Testis (tissue), 2 donors: ENCODE data around the gene ZNF878.
"Not testable (repeated sequence)": the region's sequence is repeated elsewhere in the genome, so short reads cannot be mapped to it uniquely, and the experiment has no call there.

Source experiments
- POLR2A ChIP-seq: fragments of 450-650 bp; IDR thresholded peaks from one replicate; pipeline ENCODE4 v1.6.1; 2017; ENCODE audit warnings: antibody characterized with exemption, mild to moderate bottlenecking, moderate library complexity
- TF ChIP-seq, protein P1 (sequence below), 3 experiments: fragments of 450-650 bp in 2 of 3; fragments of 200-600 bp in 1 of 3; sonication (generic) in 1 of 3; IDR thresholded peaks; one replicate each; pipeline ENCODE4 v1.5.1; 2016 to 2019; ENCODE audit warnings: antibody characterized with exemption in 3 of 3, mild to moderate bottlenecking in 2 of 3, moderate library complexity in 1 of 3

- TF ChIP-seq, protein P1, sequence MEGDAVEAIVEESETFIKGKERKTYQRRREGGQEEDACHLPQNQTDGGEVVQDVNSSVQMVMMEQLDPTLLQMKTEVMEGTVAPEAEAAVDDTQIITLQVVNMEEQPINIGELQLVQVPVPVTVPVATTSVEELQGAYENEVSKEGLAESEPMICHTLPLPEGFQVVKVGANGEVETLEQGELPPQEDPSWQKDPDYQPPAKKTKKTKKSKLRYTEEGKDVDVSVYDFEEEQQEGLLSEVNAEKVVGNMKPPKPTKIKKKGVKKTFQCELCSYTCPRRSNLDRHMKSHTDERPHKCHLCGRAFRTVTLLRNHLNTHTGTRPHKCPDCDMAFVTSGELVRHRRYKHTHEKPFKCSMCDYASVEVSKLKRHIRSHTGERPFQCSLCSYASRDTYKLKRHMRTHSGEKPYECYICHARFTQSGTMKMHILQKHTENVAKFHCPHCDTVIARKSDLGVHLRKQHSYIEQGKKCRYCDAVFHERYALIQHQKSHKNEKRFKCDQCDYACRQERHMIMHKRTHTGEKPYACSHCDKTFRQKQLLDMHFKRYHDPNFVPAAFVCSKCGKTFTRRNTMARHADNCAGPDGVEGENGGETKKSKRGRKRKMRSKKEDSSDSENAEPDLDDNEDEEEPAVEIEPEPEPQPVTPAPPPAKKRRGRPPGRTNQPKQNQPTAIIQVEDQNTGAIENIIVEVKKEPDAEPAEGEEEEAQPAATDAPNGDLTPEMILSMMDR (IDR thresholded peaks at IDR 0.05) = not testable (repeated sequence)
- TF ChIP-seq POLR2A = not testable (repeated sequence)
Measured at GRCh38 chr19:12076331-12076730, 23.6 kb upstream of the ZNF878 start.
